Transverse colon (tissue), 4 donors: Measurements from ENCODE around the gene CLCA4.

Experiments
- EP300 ChIP-seq: sonication (generic); formaldehyde crosslinking; IDR thresholded peaks from one replicate; pipeline ENCODE4 v1.6.1; 2017; ENCODE audit warnings: antibody characterized with exemption, low read depth
- POLR2A ChIP-seq: fragments of 450-650 bp; IDR thresholded peaks from one replicate; pipeline ENCODE4 v1.6.1; 2016; ENCODE audit warnings: antibody characterized with exemption, mild to moderate bottlenecking, moderate library complexity
- POLR2AphosphoS5 ChIP-seq, 3 donors: sonication (generic); formaldehyde crosslinking; IDR thresholded peaks; one replicate each; pipeline ENCODE4 v1.6.1; 2016; ENCODE audit warnings: antibody characterized with exemption in 3 of 3
- TF ChIP-seq, protein P1 (sequence below), 5 experiments: fragments of 200-600 bp in 3 of 5; fragments of 450-650 bp in 2 of 5; sonication (generic) in 3 of 5; IDR thresholded peaks; 1 replicate in 2 of 5; 2 replicates in 3 of 5; pipeline ENCODE4 v1.5.1; 2016 to 2017; ENCODE audit warnings: antibody characterized with exemption in 5 of 5, inconsistent platforms in 3 of 5, mild to moderate bottlenecking in 2 of 5, moderate library complexity in 1 of 5

DNA sequence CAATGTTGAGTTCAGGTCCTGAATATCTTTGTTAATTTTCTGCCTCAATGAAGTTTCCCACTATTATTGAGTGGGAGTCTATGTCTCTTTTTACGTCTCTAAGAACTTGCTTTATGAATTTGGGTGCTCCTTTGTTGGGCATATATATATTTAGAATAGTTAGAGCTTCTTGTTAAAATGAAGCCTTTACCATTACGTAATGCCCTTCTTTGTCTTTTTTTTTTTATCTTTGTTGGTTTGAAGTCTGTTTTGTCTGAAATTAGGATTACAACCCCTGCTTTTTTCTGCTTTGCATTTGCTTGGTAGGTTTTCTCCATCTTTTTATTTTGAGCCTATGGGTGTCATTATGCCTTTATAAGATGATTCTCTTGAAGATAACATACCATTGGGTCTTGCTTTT lies 10.9 kb downstream of the CLCA4 start:
- TF ChIP-seq POLR2A (no peak), EP300 (no peak), POLR2AphosphoS5 (IDR thresholded peaks at IDR 0.05) (no peak)
- TF ChIP-seq, protein P1, sequence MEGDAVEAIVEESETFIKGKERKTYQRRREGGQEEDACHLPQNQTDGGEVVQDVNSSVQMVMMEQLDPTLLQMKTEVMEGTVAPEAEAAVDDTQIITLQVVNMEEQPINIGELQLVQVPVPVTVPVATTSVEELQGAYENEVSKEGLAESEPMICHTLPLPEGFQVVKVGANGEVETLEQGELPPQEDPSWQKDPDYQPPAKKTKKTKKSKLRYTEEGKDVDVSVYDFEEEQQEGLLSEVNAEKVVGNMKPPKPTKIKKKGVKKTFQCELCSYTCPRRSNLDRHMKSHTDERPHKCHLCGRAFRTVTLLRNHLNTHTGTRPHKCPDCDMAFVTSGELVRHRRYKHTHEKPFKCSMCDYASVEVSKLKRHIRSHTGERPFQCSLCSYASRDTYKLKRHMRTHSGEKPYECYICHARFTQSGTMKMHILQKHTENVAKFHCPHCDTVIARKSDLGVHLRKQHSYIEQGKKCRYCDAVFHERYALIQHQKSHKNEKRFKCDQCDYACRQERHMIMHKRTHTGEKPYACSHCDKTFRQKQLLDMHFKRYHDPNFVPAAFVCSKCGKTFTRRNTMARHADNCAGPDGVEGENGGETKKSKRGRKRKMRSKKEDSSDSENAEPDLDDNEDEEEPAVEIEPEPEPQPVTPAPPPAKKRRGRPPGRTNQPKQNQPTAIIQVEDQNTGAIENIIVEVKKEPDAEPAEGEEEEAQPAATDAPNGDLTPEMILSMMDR (IDR thresholded peaks at IDR 0.05): no peak
